GM21381 (cell line): Measurements from ENCODE around the gene KDM4D.
"Not testable (repeated sequence)": the region's sequence is repeated elsewhere in the genome, so short reads cannot be mapped to it uniquely, and the experiment has no call there.

Source experiments
- ATAC-seq: cut with Tn5 transposase; IDR thresholded peaks from one replicate; pipeline ENCODE4 v1.9.1; 2021; ENCODE audit warnings: mild to moderate bottlenecking, moderate library complexity; ENCODE audit not compliant: unreplicated experiment

KDM4D gene

DNA sequence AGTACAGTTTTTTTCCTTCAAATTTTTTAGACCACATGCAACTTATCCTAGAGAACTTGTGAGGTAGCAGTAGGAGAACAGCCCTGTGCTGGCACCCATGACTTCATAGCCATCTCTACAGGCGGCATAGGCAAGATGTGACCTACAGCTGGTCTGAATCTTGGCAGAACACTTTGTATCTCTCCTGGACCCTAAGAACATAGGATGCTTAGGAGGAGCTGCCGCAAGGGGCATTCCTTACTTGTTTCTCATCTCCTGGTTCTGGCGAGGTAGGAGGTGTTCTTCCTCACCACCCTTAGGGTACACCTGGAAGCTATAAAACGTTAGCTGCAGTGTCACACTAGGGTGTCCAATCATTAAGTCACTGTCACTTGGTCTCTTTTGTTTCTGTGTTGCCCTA lies 16.5 kb upstream of the KDM4D start:
- no peak for ATAC-seq

DNA sequence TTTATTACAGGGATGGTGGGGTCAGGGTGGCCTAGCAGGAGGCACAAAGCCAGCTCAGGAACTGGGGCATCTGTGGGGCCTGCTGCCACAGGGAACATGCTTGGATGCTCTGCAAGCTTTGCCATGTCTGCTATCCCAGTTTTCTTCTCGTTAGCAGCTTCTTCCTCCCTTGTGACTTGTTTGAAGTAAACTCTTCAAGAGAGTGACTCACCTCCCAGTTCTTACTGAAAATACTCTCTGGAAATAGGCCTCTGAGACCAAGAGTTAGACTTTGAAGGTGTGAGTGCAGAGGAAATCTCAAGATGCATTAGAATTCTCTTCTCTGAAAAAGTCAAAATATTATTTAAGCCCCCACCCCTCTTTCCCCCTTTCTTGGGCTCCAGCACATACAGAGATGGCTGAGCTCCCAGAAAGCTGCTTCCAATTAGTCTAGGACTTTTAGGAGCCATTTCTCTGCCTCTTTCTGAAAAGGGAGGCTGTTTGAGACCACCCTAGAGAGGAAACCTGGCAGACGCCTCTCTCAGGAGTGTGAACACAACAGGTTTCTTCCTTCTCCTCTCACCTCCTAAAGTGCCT lies 15.3 kb upstream of the KDM4D start:
- no peak for ATAC-seq

DNA sequence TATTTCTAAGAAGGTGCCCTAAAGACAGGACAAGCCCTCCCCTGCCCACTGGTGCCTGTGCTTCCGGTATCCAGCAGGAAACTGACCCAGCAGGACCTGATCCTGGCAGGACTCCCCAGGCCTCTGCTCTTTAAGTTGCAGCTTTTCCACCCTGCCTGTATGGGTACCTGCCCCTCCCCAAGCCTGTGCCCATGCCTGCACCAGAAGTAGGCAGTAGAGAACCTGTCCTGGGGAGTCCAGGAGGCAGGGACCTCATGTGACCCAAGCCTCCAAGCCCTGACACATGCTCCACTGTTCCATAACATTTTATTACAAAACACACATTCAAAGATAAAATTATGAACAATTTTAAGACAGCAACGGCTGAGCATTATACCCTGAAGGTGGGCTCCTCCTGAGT lies 14.3 kb upstream of the KDM4D start:
- ATAC-seq: no peak

DNA sequence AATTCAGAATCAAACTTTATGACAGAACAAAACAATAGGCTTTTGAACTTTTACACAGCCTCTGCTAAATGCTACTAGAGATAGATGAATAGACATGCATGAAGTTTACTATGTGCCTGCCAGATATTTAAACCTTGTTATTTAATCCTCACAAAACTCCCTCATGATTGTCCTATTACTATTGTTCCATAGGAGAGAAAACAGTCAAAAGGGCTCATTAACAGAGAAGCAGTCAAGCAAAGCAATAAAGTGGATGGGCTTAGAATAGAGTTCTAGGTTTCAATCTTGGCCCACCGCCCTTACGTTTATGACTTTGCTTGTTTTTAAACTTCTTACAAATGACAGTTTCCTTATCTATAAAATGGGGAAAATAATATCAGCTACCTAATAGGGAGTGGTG lies 13.0 kb upstream of the KDM4D start:
- no peak for ATAC-seq

DNA sequence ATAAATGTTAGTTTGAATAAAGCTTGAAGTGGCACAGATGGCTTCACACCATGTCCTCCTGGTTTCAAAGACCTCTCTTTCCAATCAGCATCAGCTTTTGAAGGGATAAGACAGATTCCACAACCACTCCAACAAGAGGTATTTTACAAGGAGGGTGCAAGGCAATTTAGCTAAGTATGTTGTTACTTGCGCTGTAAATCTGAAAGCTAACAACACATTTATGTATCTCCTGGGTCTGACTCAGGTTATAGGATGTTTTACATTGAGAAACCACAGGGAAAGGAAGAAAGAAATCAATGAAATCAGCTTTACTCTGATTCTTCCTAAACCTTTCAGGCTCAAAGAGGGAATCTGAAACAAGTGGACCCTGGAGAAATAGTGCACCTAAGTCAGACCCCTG lies 12.3 kb upstream of the KDM4D start:
- no peak for ATAC-seq

DNA sequence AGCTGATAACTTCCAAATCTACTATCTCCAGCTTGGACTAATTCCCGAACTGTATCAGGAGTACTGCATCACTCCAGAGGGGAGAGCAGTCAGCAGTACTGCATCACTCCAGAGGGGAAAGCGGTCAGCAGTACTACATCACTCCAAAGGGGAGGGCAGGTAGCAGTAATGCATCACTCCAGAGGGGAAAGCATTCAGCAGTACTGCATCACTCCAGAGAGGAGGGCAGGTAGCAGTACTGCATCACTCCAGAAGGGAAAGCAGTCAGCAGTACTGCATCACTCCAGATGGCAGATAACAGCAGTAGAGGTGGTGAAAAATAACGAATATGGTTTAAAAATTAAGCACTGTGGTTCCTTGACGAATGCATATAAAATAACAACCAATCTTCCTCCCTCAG lies 8.6 kb upstream of the KDM4D start:
- no peak for ATAC-seq

DNA sequence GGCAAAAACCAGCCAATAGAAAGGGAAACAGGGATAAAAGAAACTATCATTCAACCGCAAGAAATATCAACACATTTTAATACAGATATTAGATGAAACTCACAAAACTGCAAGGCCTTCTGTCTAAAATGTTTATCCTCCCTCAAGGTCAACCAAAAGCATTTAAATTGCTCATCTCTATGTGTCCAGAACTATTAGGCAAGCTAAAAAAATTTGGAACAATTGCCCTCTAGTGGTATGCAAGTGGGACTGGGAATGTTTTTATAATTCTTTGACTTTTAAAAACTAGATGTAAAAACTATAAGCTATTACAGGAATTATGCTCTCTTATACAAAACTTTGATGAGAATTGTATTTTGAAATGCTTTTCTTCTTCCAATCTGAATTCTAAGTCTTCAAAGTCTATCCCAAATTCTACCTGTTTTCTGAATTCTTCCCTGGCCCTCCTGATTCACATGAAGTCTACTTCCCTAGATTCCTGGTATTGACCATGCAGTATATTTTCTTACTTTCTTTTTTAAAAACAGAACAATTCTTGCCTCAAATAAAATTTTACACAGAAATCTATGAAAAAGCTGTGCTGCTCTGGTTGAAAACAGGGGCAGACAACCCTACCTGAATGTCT lies 5.1 kb upstream of the KDM4D start:
- no peak for ATAC-seq

DNA sequence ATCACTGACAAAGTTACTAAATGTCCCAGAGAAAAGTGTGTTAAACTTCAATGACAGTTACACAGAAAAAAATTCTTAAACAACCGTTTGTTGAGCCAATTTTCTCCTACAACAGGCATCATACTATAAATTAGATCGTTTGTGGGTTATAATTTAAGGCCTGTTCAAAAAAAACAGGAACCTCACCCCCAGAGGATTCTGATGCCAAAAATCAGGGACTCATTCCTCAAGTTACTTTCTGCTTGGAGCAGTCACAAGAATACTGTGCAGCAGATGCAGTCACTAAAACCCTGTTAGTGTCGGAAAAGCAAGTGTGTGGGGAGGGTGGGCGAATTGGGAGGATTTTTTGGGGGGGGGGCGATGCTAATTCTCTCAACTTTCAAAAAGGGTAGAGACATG lies 810 bp upstream of the KDM4D start:
- ATAC-seq: no peak

DNA sequence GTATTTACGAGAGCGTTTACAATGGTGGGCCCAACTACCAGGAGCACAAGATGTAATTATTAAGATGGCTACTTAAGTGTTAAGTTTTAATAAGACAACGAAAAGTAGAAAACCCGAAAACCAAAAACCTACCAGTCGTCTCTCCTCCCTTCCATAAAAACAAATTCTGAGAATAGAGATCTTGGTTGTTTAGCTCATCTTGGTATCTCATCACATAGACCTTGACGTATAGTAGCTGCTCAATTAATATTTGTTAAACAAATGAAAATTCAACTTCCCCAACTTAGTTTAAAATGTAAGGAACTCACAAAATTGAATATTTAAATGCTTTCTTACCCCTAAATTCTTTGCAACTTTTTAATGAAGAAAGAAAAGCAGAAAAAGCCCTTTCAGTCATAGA lies 669 bp downstream of the KDM4D start:
- no peak for ATAC-seq

DNA sequence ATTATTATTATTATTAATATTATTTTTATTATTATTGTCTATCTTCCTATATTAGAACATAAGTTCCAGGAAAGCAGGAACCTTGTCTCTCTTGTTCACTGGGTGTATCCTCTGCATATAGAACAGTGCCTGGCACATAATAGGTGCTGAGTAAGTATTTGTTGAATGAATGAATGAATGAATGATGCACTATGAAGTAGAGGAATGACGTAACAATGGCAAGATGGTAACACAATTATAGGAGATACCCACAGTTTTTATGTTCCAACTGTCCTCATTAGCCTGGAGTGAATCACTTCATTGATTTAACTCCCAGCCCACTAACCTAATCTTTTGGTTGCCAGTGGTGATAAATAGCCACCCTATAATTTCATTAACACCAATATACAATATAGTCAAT lies 2.1 kb downstream of the KDM4D start:
- no peak for ATAC-seq

DNA sequence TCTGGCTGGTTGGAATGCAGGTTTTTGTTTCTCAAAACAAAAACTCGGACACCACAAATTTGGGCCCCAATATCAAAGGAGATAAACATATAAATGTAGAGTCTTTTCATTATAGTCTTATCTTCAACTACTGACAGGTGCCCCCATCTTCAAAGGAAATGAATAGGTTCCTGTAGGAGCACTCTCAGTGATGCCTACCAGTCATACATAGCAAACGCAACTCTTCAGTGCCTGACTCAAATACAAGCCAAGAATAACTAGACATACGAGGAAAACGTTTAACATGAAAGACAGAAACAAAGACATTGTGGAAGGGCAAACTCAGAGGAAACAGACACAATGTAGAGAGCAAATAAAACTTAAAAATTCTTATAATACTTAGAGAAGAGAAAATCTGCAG lies 13.9 kb downstream of the KDM4D start:
- no peak for ATAC-seq

DNA sequence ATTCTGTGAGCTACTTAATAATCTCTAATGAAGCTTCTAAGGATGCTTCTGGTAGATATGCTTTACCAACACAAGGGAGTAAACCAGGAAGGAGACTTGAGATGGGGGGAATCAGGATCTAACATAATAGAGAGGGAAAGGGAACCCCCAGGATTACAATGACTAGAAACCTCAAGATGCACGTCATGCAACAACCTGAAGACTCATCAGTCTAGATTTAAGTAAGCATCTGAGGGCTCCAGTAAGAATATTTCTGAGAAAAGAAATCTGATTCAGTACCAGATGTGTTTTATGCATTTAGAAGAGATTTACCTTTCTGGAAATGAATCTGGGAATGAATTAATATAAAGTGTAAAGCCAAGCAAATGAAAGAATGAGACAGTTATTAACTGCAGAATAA lies 15.2 kb downstream of the KDM4D start:
- ATAC-seq: no peak

DNA sequence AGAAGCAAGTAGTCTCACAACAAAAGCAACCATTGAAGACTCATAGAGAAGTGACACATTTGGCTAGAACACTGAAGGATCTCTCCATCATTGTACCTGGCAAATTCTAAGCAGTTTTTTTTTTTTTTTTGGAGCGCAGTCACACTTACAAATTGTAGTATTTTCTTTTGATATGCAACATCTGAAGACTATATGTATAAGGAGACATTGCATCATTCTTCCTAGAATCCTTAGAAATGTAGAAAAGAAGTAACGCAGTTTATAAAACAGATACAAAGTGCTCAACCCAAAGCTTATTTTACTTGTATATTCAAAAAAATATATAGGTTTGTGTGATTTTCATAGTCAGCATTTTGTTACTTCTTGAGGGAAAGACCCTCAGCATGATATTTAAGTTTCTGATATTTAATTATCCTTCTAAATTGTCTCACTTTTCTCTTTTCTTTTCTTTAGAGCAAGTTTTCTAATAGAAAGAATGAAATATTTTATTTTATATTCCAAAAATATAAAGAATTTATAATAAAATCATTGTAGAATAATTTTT lies 20.0 kb downstream of the KDM4D start:
- ATAC-seq: no peak

DNA sequence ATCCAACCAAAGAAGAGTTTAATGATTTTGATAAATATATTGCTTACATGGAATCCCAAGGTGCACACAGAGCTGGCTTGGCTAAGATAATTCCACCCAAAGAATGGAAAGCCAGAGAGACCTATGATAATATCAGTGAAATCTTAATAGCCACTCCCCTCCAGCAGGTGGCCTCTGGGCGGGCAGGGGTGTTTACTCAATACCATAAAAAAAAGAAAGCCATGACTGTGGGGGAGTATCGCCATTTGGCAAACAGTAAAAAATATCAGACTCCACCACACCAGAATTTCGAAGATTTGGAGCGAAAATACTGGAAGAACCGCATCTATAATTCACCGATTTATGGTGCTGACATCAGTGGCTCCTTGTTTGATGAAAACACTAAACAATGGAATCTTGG lies 23.9 kb downstream of the KDM4D start:
- ATAC-seq: no peak

DNA sequence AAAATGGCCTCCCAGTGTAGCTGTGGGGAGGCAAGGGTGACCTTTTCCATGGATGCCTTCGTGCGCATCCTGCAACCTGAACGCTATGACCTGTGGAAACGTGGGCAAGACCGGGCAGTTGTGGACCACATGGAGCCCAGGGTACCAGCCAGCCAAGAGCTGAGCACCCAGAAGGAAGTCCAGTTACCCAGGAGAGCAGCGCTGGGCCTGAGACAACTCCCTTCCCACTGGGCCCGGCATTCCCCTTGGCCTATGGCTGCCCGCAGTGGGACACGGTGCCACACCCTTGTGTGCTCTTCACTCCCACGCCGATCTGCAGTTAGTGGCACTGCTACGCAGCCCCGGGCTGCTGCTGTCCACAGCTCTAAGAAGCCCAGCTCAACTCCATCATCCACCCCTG lies 24.8 kb downstream of the KDM4D start:
- ATAC-seq: no peak

DNA sequence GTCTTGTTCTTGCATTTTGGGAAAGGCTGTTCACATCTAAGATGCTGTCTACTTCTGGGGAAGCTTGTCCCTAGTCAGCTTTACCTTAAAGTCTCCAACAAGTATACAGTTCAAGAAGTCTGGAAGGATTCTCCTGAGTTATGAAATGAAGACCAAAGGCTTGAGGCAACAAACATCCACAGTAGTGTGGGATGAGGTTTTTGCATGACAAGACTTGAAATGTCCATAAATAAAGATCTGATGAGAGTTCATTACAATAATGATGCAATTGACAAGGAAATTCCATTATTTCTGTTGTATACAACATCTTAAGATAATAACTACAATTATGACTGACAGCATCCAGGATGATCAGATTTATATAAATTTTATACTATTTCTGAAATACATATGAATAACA lies 30.2 kb downstream of the KDM4D start:
- no peak for ATAC-seq

DNA sequence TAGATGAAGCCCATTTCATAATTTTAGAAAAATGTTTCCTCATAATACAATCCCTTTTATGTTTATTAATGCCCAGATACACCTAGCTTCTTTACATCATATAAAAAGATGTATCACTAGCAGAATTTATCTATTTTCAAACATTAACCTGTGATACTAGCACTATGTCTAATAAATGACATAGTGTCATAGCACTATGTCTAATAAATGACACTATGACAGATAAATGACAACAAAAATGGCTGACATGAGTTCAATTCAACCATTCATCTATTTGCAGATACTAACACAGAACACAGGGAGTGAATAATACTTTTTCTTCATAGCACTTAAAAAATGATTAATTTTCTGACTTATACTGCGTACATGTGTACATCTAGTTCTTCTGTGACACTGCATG lies 32.1 kb downstream of the KDM4D start:
- no peak for ATAC-seq

DNA sequence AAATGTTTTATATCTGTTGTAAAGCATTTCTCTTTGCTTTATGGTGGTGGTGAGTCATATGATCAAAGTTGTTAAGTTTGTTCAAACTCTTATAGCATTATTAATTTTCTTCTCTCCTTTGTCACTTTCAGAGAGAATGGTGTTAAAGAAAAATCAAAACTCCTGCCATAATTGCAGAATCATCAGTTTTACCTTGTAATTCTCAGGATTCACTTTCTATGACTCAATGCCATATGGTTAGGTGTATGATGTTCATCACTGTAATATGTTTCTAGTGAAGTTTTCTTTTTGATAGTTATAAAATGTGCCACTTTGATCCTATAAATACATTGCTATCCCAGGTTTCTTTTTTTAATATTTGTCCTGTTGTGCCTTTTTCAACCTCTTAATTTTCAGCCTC lies 37.9 kb downstream of the KDM4D start:
- ATAC-seq: no peak

DNA sequence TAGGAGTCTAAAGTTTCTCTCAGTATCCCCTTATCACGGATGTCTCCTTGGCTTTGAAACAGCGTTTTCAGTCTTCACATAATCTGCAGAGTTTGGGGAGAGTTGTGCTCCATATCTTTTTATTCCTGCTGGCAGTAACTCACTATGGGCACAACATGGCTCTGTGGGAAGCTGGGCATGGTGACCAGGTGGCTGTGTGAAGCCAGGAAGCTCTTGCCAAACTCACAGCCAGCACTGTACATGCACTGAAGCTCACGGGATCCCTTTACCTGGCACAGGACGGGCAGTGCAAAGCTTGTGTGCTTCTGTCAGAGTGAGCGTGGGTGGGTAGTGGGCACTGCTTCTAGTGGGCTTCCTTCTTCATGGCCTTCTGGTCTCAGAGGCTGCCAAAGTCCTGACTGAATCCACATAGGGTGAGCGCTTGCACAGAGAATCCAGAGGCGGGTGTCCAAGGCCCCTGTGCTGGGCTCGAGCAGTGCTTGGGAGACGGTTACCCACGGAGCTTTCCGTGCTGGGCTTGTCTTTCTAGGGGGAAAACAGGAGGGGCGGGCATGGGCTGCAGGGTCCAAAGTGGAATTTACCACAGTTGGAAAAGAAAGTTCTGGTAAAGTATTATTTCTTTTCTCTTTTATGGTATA lies 40.8 kb downstream of the KDM4D start:
- no peak for ATAC-seq

DNA sequence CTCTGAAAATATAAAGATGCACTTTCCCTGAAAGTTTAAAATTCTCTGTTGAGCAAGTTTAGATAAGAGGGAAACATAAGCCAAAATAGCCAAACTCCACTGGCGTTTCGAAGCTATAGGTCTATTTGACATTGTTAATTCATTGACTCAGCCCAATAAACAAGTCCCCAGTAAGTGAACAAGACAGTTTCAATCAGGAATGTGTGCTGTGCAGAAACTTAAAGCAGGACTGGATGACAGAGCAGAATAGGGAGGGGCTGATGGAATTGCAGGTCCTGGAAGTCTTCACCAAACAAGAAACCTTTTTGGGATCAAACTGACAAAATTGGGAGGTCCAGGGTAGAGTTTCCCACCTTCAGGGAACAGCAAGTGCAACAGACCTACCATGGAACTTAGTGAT lies 42.6 kb downstream of the KDM4D start:
- no peak for ATAC-seq

DNA sequence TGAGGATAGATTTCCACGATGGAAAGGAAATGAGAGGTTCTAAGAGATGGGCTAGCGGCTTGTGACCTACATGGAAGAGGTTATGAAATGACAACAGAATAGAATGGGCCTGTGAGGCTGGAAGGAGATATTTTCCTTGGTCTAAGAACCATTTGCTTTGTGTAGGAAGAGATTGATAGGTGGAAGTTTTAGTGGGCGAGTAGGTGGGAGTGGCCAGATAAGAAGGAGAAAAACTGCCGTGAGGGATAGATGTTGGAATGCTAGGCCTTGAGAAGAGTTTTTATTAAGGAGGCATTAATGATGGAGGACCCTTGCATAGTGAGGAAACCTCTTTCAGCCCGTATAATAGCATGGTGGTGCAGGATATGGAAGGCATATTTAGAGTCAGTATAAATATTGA lies 48.0 kb downstream of the KDM4D start:
- ATAC-seq: not testable (repeated sequence)

DNA sequence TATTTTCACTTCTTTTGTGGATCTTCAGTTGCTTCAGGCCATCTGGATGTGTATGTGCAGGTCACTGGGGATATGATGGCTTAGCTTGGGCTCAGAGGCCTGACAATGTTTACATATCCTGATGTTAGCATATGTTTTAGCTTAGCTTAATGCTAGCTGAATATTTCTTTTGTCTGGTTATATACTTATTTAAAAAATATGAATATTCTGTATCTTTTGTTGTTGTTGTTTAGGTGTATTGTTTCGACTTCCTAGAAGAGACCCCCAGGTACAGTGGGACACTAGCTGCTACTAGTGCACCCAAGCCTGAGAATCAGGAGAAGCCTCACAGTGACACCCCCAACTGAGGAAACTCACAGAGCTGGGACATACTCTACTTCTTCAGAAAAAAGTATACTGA lies 51.4 kb downstream of the KDM4D start, which contains the start of gene KDM4E:
TSS of gene KDM4E (plus strand) at position 301 of the 400 bp plus-strand sequence. CDS start 300 bp downstream, outside the sequence.
- ATAC-seq: no peak
